Measurements from ENCODE around the gene PRPH2.

PRPH2 gene

GRCh38 chr6:42756722-42757121, 34.3 kb upstream of the PRPH2 start:
- TF ChIP-seq, protein P1, sequence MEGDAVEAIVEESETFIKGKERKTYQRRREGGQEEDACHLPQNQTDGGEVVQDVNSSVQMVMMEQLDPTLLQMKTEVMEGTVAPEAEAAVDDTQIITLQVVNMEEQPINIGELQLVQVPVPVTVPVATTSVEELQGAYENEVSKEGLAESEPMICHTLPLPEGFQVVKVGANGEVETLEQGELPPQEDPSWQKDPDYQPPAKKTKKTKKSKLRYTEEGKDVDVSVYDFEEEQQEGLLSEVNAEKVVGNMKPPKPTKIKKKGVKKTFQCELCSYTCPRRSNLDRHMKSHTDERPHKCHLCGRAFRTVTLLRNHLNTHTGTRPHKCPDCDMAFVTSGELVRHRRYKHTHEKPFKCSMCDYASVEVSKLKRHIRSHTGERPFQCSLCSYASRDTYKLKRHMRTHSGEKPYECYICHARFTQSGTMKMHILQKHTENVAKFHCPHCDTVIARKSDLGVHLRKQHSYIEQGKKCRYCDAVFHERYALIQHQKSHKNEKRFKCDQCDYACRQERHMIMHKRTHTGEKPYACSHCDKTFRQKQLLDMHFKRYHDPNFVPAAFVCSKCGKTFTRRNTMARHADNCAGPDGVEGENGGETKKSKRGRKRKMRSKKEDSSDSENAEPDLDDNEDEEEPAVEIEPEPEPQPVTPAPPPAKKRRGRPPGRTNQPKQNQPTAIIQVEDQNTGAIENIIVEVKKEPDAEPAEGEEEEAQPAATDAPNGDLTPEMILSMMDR (IDR thresholded peaks at IDR 0.05; ENCODE audit: insufficient read depth, low read length, missing control alignments): no peak
- ChIA-PET CTCF (no interaction called here), POLR2A (no interaction called here)
- no peak overlapping the region for H3K4me3 ChIP-seq (ENCODE audit: low read depth, low read length)
- DNase-seq (ENCODE audit: low read depth, low spot score): no peak

DNA sequence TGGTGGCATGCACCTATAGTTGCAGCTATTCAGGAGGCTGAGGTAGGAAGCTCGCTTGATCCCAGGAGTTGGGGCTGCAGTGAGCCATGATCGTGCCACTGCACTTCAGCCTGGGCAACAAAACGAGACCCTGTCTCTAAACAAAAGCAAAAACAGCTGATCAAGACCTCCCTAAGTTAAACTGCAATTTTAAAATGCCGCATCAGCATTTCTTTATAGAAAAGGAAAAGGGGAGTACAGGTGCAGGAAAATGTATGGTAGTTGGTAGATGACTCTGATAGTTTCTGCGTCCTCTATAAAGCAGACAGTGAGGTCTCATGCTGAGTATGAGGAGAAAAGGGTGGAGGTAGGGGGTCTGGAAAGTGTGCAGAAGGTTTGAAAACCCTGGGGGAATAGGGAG, 32.4 kb upstream of the PRPH2 start:
- no peak overlapping the region for H3K4me3 ChIP-seq (ENCODE audit: low read depth, low read length)
- CTCF ChIA-PET: interaction anchor here (1.4 kb wide), 1 partner anchor 93 kb away, joined by 5 read pairs; no protein-coding TSS in a partner anchor
- no peak for DNase-seq (ENCODE audit: low read depth, low spot score)
- TF ChIP-seq, protein P1 (IDR thresholded peaks at IDR 0.05; ENCODE audit: insufficient read depth, low read length, missing control alignments): no peak
- POLR2A ChIA-PET: no interaction called here

- ChIA-PET POLR2A (no interaction called here), CTCF (no interaction called here)
- H3K4me3 ChIP-seq (ENCODE audit: low read depth, low read length): no peak overlapping the region
- DNase-seq (ENCODE audit: low read depth, low spot score): no peak
- TF ChIP-seq, protein P1 (IDR thresholded peaks at IDR 0.05; ENCODE audit: insufficient read depth, low read length, missing control alignments): no peak
These were observed 28.7 kb upstream of the PRPH2 start for GRCh38 chr6:42751055-42751454.

DNA sequence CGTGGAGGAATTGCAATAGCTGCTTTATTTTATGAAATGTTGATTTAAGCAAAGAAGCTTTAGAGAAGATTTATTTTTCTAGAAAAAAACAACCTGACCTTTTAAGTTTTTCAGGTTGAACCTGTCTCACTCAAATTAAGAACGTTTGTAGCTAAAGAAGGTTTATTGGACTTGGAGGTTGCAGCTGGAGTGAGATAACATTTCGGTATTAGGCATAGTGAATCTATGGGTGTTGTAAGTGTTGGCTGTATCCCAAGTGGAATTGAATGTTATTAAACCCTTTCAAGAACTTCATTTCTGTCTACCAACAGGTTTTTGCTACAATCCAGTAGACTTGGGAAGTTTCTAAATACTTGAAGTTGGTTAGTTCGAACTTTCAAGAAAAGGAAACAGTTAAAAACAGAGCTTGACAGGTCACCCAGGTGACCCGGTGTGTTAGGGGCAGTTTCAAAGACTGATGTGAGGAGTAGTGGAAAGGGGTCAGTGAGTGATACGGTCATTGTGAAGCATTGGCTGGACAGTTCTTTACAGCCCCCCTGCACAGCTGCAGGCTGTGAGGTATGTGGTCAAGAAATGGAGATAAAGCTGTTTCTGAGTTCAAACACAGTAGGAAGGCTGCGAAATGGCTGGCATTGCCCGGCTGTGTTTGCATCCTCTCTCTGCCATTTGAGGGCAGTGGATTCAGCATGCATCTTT, 26.0 kb upstream of the PRPH2 start:
- no peak overlapping the region for H3K4me3 ChIP-seq (ENCODE audit: low read depth, low read length)

DNA sequence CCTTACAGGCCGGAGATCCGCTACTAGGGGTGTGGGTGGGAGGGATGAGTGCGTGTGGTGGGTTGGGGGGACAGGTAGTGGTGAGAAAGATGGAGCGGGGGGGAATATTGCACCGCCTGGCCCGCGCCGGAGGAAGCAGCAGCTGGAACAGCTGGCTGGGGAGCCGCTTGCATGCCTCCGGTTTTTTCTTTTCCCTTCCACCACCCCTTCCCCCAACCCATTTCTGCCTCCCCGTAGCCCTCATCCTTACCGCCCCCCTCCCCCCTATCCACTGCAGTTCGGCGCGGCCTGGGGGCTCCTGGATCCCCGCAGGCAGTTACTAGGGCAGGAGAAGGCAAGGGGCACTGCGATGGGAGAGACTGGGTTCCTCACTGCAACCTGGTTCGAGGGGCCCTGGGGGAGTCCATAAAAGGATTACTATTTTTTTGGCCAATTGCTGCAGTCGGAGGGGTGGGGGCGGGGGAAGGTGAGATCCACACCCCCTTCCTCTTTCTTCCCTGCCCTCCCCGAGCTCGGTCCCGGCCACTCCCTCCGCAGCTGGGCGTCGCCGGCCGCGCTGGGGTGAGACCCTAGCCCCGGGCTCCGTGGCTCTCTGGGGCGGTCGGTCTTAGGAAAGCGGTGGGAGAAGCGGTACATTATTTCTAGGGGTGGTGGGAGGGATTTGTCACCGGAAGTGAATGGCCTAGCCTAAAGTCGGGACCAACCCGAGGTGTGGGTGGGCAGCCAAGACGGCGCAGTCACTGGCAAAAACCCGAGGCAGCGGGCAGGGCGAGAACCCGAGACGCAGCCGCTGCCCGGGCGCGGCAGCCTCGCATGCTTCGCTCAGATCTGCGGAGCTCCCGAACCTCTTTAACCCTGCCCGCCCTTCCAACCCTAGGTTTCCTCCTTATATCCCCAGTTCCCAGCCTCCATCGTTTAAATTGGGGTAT, 24.3 kb upstream of the PRPH2 start:
- DNase-seq (ENCODE audit: low read depth, low spot score): peak; percentile 60
- H3K4me3 ChIP-seq (ENCODE audit: low read depth, low read length): peak overlapping the region; percentile 78
- TF ChIP-seq, protein P1 (IDR thresholded peaks at IDR 0.05; ENCODE audit: insufficient read depth, low read length, missing control alignments): no peak
- CTCF ChIA-PET: interaction anchor here (0.6 to 1.9 kb wide), 7 partner anchors 12 to 131 kb away, joined by 3 to 7 read pairs (median 3); no protein-coding TSS in a partner anchor
- POLR2A ChIA-PET: interaction anchor here (0.6 to 2.2 kb wide), 13 partner anchors 15 to 883 kb away, joined by 3 to 26 read pairs (median 5); partner anchors contain the start of genes BICRAL and RPL7L1

More for the DNA sequence above, 26.0 kb upstream of the PRPH2 start:
- TF ChIP-seq, protein P1 (IDR thresholded peaks at IDR 0.05; ENCODE audit: insufficient read depth, low read length, missing control alignments): no peak
- no peak for DNase-seq (ENCODE audit: low read depth, low spot score)
- CTCF ChIA-PET: interaction anchor here (0.6 to 1.1 kb wide), 4 partner anchors 17 to 129 kb away, joined by 3 read pairs; no protein-coding TSS in a partner anchor
- POLR2A ChIA-PET: no interaction called here

Data from AG04449 (cell line).